Tibial nerve (tissue), 4 donors: Measurements from ENCODE around the gene GGCT. TPM values are rescaled to one million over a fixed set of nuclear protein-coding genes. Genes with fewer than 3 reads are reported as not detected.
"Not testable (repeated sequence)": the region's sequence is repeated elsewhere in the genome, so short reads cannot be mapped to it uniquely, and the experiment has no call there.

ENCODE experiments used
- DNase-seq, 2 donors: peaks; one replicate each; pipeline ENCODE4 v3.0.0-alpha.2; 2019; ENCODE audit warnings: low spot score in 2 of 2
- H3K27ac ChIP-seq, 4 donors: fragments of 200-600 bp; sonication (generic) in 3 of 4; one replicate each; pipeline ENCODE4 v1.5.1; 2017 to 2019; ENCODE audit warnings: mild to moderate bottlenecking in 1 of 4
- H3K27me3 ChIP-seq, 2 donors: fragments of 200-600 bp; sonication (generic) in 1 of 2; one replicate each; pipeline versions ENCODE4 v1.5.1 to v1.6.0; 2017 to 2019
- H3K36me3 ChIP-seq, 3 donors: fragments of 200-600 bp; sonication (generic); one replicate each; pipeline ENCODE4 v1.5.1; 2018 to 2019
- H3K4me1 ChIP-seq, 4 donors: fragments of 200-600 bp; sonication (generic) in 3 of 4; one replicate each; pipeline ENCODE4 v1.5.1; 2017 to 2019
- H3K4me3 ChIP-seq, 4 donors: fragments of 200-600 bp; sonication (generic) in 3 of 4; one replicate each; pipeline ENCODE4 v1.5.1; 2017 to 2019; ENCODE audit warnings: mild to moderate bottlenecking in 1 of 4, moderate library complexity in 1 of 4
- H3K9me3 ChIP-seq, 4 donors: fragments of 200-600 bp; sonication (generic) in 3 of 4; one replicate each; pipeline ENCODE4 v1.5.1; 2017 to 2019
- CTCF ChIP-seq, 5 experiments: fragments of 200-600 bp in 3 of 5; fragments of 450-650 bp in 2 of 5; sonication (generic) in 3 of 5; IDR thresholded peaks; one replicate each; pipeline ENCODE4 v1.5.1; 2016 to 2019; ENCODE audit warnings: antibody characterized with exemption in 5 of 5, mild to moderate bottlenecking in 3 of 5, moderate library complexity in 2 of 5
- EP300 ChIP-seq, 2 donors: sonication (generic); formaldehyde crosslinking; IDR thresholded peaks; one replicate each; pipeline ENCODE4 v1.6.1; 2017; ENCODE audit warnings: antibody characterized with exemption in 2 of 2, mild to moderate bottlenecking in 1 of 2
- POLR2A ChIP-seq, 2 donors: fragments of 450-650 bp; IDR thresholded peaks; one replicate each; pipeline ENCODE4 v1.6.1; 2017; ENCODE audit warnings: antibody characterized with exemption in 2 of 2, mild to moderate bottlenecking in 2 of 2, moderate library complexity in 2 of 2
- WGBS, 2 donors: methylation state at CpG; one replicate each; pipeline ENCODE4 v1.1.5; 2018; 5-methylcytosine and 5-hydroxymethylcytosine counted together
- total RNA-seq, 4 donors: library from RNA; depleted of rRNA; stranded (reverse); fragments of >200 nt; gene quantifications; one replicate each; pipeline ENCODE4 v1.1.0, GENCODE V29; 2016

GGCT gene
- total RNA-seq, 4 donors from 2014 or later, result 12.2 to 39.6 (median 29.6) TPM

- TF ChIP-seq POLR2A (IDR thresholded peaks at IDR 0.05) (no peak), CTCF (IDR thresholded peaks at IDR 0.05) (peak; percentile 71 to 79 (median 75)), EP300 (IDR thresholded peaks at IDR 0.05) (no peak)
These were observed 5.8 kb upstream of the GGCT start for GRCh38 chr7:30510124-30511075.

GRCh38 chr7:30509171-30509857 is 4.7 kb upstream of the GGCT start:
- not testable (repeated sequence) for H3K27ac ChIP-seq, H3K4me3 ChIP-seq, DNase-seq, H3K36me3 ChIP-seq, H3K27me3 ChIP-seq, H3K4me1 ChIP-seq, H3K9me3 ChIP-seq
- WGBS, 2 donors, result 58 to 60% methylated on average over 9 of the region's 9 CpGs

More at GRCh38 chr7:30510124-30511075, 5.8 kb upstream of the GGCT start:
- H3K4me3 ChIP-seq, result no peak overlapping the region
- no peaks in the 10 kb centered on the region for H3K9me3 ChIP-seq
- H3K4me1 ChIP-seq, result peaks cover 0 to 8% (median 0%) of the 10 kb centered on the region in 4 donors
- H3K27me3 ChIP-seq, result no peaks in the 10 kb centered on the region
- no peak overlapping the region for H3K27ac ChIP-seq
- no peaks in the 10 kb centered on the region for H3K36me3 ChIP-seq
- WGBS, 2 donors, result 70 to 77% methylated on average over 4 of the region's 4 CpGs
- DNase-seq, result no peak

GRCh38 chr7:30507346-30507900 is 2.8 kb upstream of the GGCT start:
- DNase-seq, H3K27ac ChIP-seq, H3K27me3 ChIP-seq, H3K36me3 ChIP-seq, H3K9me3 ChIP-seq, H3K4me3 ChIP-seq: not testable (repeated sequence)
- WGBS, 2 donors, result 88 to 97% methylated on average over 9 of the region's 9 CpGs
- H3K4me1 ChIP-seq, result peaks cover 0 to 25% (median 7%) of the 10 kb centered on the region in 4 donors

- WGBS, 2 donors, result 14 to 23% methylated on average over 16 to 19 of the region's 19 CpGs
- TF ChIP-seq EP300 (IDR thresholded peaks at IDR 0.05) (no peak), CTCF (IDR thresholded peaks at IDR 0.05) (peak in 1 of 5 experiments; percentile 20)
- no peaks in the 10 kb centered on the region for H3K36me3 ChIP-seq
- no peaks in the 10 kb centered on the region for H3K27me3 ChIP-seq
- peaks cover 0 to 31% (median 7%) of the 10 kb centered on the region in 4 donors for H3K4me1 ChIP-seq
- no peaks in the 10 kb centered on the region for H3K9me3 ChIP-seq
- H3K4me3 ChIP-seq, result peak overlapping the region; percentile 47 to 82 (median 78)
- DNase-seq, result no peak
- peak overlapping the region; percentile 81 to 95 (median 89) for H3K27ac ChIP-seq
These were observed 607 bp upstream of the GGCT start for GRCh38 chr7:30505174-30505697.

GRCh38 chr7:30503274-30504212 is 1.1 kb downstream of the GGCT start:
- TF ChIP-seq EP300 (IDR thresholded peaks at IDR 0.05), result no peak
- TF ChIP-seq POLR2A (IDR thresholded peaks at IDR 0.05), result no peak
- no peak for TF ChIP-seq CTCF (IDR thresholded peaks at IDR 0.05)
- Histone ChIP-seq H3K36me3 (peaks cover 0 to 2% (median 0%) of the 10 kb centered on the region in 3 donors), H3K27ac (peak overlapping the region in 2 of 4 donors; percentile 86 to 95), H3K4me3 (peak overlapping the region; percentile 77 to 82 (median 80)), H3K4me1 (peaks cover 0 to 29% (median 7%) of the 10 kb centered on the region in 4 donors), H3K9me3 (no peaks in the 10 kb centered on the region), H3K27me3 (no peaks in the 10 kb centered on the region)
- DNase-seq, result no peak
- WGBS, 2 donors, result 46 to 53% methylated on average over 15 of the region's 15 CpGs
